Measurements from ENCODE around the gene CNOT4. TPM values are rescaled to one million over a fixed set of nuclear protein-coding genes. Genes with fewer than 3 reads are reported as not detected.
A peak's percentile ranks its signal among the peaks of the same experiment; 100 is the strongest.

Gene CNOT4
- total RNA-seq, 1 donor from 2014 or later: 3.9 TPM

- DNase-seq (ENCODE audit: low read depth) (no peak), FAIRE-seq (no peak)
- no peak overlapping the region for H3K4me3 ChIP-seq (ENCODE audit: low read depth, low read length)
- TF ChIP-seq CTCF (IDR thresholded peaks at IDR 0.05; ENCODE audit: insufficient read depth, low read length, severe bottlenecking): no peak
- no peaks in the 10 kb centered on the region for H3K36me3 ChIP-seq (ENCODE audit: control insufficient read depth, insufficient read depth, low read length)
- H3K27me3 ChIP-seq (ENCODE audit: control insufficient read depth, insufficient read depth, low read length): no peaks in the 10 kb centered on the region
These were observed 172.4 kb downstream of the CNOT4 start for GRCh38 chr7:135337506-135337905.

- peak; percentile 98 for DNase-seq (ENCODE audit: low read depth)
- H3K27me3 ChIP-seq (ENCODE audit: control insufficient read depth, insufficient read depth, low read length): no peaks in the 10 kb centered on the region
- peak; percentile 86 for TF ChIP-seq CTCF (IDR thresholded peaks at IDR 0.05; ENCODE audit: insufficient read depth, low read length, severe bottlenecking)
- peak; percentile 43 for FAIRE-seq
- H3K4me3 ChIP-seq (ENCODE audit: low read depth, low read length): no peak overlapping the region
- H3K36me3 ChIP-seq (ENCODE audit: control insufficient read depth, insufficient read depth, low read length): no peaks in the 10 kb centered on the region
These were observed 174.2 kb downstream of the CNOT4 start for GRCh38 chr7:135335628-135336139.

- Histone ChIP-seq H3K27me3 (ENCODE audit: control insufficient read depth, insufficient read depth, low read length) (no peaks in the 10 kb centered on the region), H3K4me3 (ENCODE audit: low read depth, low read length) (no peak overlapping the region), H3K36me3 (ENCODE audit: control insufficient read depth, insufficient read depth, low read length) (no peaks in the 10 kb centered on the region)
- DNase-seq (ENCODE audit: low read depth) (peak; percentile 35), FAIRE-seq (no peak)
- no peak for TF ChIP-seq CTCF (IDR thresholded peaks at IDR 0.05; ENCODE audit: insufficient read depth, low read length, severe bottlenecking)
These were observed 174.9 kb downstream of the CNOT4 start for GRCh38 chr7:135334830-135335543.

GRCh38 chr7:135333946-135334345 lies 176.0 kb downstream of the CNOT4 start:
- FAIRE-seq (no peak), DNase-seq (ENCODE audit: low read depth) (peak; percentile 53)
- Histone ChIP-seq H3K4me3 (ENCODE audit: low read depth, low read length) (no peak overlapping the region), H3K27me3 (ENCODE audit: control insufficient read depth, insufficient read depth, low read length) (no peaks in the 10 kb centered on the region), H3K36me3 (ENCODE audit: control insufficient read depth, insufficient read depth, low read length) (no peaks in the 10 kb centered on the region)
- no peak for TF ChIP-seq CTCF (IDR thresholded peaks at IDR 0.05; ENCODE audit: insufficient read depth, low read length, severe bottlenecking)

DNA sequence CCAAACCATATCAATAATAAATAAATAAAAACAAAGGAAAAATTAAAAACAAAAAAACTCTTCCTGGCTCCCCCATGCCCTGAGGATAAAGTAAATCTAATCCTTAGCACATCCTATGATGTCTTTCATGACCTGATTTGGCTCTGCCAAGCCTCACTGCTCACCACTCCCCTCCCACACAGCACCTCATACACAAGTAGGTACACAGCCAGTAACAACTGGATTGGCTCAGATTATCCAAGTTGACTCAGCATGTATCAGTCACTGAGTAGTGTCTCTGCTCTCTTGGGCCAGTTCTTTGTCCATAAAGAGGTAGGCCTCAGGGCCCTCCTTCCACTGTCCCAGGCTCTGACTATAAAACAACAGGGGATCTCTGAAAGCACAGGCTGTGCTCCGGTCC lies 176.7 kb downstream of the CNOT4 start:
- TF ChIP-seq CTCF (IDR thresholded peaks at IDR 0.05; ENCODE audit: insufficient read depth, low read length, severe bottlenecking): no peak
- Histone ChIP-seq H3K4me3 (ENCODE audit: low read depth, low read length) (no peak overlapping the region), H3K27me3 (ENCODE audit: control insufficient read depth, insufficient read depth, low read length) (no peaks in the 10 kb centered on the region), H3K36me3 (ENCODE audit: control insufficient read depth, insufficient read depth, low read length) (no peaks in the 10 kb centered on the region)
- FAIRE-seq: peak; percentile 55
- DNase-seq (ENCODE audit: low read depth): peak; percentile 99

- FAIRE-seq (no peak), DNase-seq (ENCODE audit: low read depth) (no peak)
- H3K36me3 ChIP-seq (ENCODE audit: control insufficient read depth, insufficient read depth, low read length): no peaks in the 10 kb centered on the region
- no peak overlapping the region for H3K4me3 ChIP-seq (ENCODE audit: low read depth, low read length)
- H3K27me3 ChIP-seq (ENCODE audit: control insufficient read depth, insufficient read depth, low read length): no peaks in the 10 kb centered on the region
- TF ChIP-seq CTCF (IDR thresholded peaks at IDR 0.05; ENCODE audit: insufficient read depth, low read length, severe bottlenecking): no peak
These were observed 179.8 kb downstream of the CNOT4 start for GRCh38 chr7:135330088-135330487.

All from bronchial epithelial cell (primary cell).